ENCODE results near the gene RAB3IL1.

RAB3IL1 gene

DNA sequence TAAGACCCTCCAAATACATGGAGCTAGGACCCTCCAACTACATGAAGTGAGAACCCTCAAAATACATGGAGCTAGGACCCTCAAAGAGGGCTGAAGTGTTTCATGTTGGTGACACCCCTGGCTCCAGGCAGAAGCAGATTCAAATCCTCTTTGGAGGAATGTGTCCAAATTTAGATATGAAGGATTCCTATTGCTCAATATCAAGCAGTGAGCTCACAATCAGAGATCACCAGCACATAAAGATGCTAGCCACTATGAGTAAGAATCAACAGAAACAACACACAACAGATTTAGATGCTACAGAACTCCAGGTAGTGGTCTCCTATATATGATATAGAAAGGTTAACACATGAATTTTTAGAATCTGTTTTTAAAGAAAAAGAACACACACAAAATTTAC lies 11.2 kb upstream of the RAB3IL1 start:
- H3K9me3 ChIP-seq (ENCODE audit: insufficient read depth, low read length) = no peaks in the 10 kb centered on the region
- no peak overlapping the region for H3K4me3 ChIP-seq (ENCODE audit: insufficient read depth, low read length, poor library complexity, severe bottlenecking)
- no peak overlapping the region for H2AFZ ChIP-seq (ENCODE audit: low read depth, low read length, severe bottlenecking)
- H3K36me3 ChIP-seq (ENCODE audit: low read length) = no peaks in the 10 kb centered on the region
- no peaks in the 10 kb centered on the region for H3F3A ChIP-seq (ENCODE audit: insufficient read depth)
- no peaks in the 10 kb centered on the region for H3K9me2 ChIP-seq (replicated peaks; ENCODE audit: insufficient read depth, low read length)
- no peak overlapping the region for H3K9ac ChIP-seq (ENCODE audit: low read length)
- no peaks in the 10 kb centered on the region for H4K20me1 ChIP-seq (ENCODE audit: low read depth, low read length)
- H3K4me2 ChIP-seq (ENCODE audit: low read depth, low read length, poor library complexity, severe bottlenecking) = no peak overlapping the region
- no peaks in the 10 kb centered on the region for H3K79me2 ChIP-seq (ENCODE audit: insufficient read depth, low read length)
- TF ChIP-seq, protein P1, sequence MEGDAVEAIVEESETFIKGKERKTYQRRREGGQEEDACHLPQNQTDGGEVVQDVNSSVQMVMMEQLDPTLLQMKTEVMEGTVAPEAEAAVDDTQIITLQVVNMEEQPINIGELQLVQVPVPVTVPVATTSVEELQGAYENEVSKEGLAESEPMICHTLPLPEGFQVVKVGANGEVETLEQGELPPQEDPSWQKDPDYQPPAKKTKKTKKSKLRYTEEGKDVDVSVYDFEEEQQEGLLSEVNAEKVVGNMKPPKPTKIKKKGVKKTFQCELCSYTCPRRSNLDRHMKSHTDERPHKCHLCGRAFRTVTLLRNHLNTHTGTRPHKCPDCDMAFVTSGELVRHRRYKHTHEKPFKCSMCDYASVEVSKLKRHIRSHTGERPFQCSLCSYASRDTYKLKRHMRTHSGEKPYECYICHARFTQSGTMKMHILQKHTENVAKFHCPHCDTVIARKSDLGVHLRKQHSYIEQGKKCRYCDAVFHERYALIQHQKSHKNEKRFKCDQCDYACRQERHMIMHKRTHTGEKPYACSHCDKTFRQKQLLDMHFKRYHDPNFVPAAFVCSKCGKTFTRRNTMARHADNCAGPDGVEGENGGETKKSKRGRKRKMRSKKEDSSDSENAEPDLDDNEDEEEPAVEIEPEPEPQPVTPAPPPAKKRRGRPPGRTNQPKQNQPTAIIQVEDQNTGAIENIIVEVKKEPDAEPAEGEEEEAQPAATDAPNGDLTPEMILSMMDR (IDR thresholded peaks at IDR 0.05; ENCODE audit: insufficient read depth, low read length, poor library complexity, severe bottlenecking) = no peak
- no peak for TF ChIP-seq EZH2phosphoT487 (conservative IDR thresholded peaks at IDR 0.05; ENCODE audit: low read length)
- H3K27me3 ChIP-seq (ENCODE audit: low read length) = no peaks in the 10 kb centered on the region
- H3K27ac ChIP-seq (ENCODE audit: low read depth, low read length) = no peak overlapping the region

DNA sequence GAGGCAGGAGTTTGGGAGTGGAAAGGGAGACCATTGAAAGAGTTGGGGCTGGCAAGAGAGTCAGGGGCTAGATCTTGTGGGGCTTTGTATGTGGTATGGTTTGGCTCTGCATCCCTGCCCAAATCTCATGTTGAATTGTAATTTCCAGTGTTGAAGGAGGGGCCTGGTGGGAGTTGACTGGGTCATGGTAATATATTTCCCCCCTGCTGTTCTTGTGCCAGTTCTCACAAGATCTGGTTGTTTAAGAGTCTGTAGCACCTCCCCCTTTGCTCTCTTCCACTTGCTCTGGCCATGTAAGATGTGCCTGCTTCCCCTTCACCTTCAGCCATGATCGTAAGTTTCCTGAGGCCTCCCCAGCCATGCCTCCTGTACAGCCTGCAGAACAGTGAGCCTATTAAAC lies 10.1 kb upstream of the RAB3IL1 start:
- Histone ChIP-seq H2AFZ (ENCODE audit: low read depth, low read length, severe bottlenecking) (no peak overlapping the region), H4K20me1 (ENCODE audit: low read depth, low read length) (no peaks in the 10 kb centered on the region), H3K4me2 (ENCODE audit: low read depth, low read length, poor library complexity, severe bottlenecking) (no peak overlapping the region), H3K79me2 (ENCODE audit: insufficient read depth, low read length) (no peaks in the 10 kb centered on the region), H3K9me2 (replicated peaks; ENCODE audit: insufficient read depth, low read length) (no peaks in the 10 kb centered on the region), H3K36me3 (ENCODE audit: low read length) (no peaks in the 10 kb centered on the region), H3K4me3 (ENCODE audit: insufficient read depth, low read length, poor library complexity, severe bottlenecking) (no peak overlapping the region), H3K9me3 (ENCODE audit: insufficient read depth, low read length) (no peaks in the 10 kb centered on the region), H3K9ac (ENCODE audit: low read length) (no peak overlapping the region), H3F3A (ENCODE audit: insufficient read depth) (no peaks in the 10 kb centered on the region), H3K27ac (ENCODE audit: low read depth, low read length) (no peak overlapping the region), H3K27me3 (ENCODE audit: low read length) (no peaks in the 10 kb centered on the region)
- TF ChIP-seq EZH2phosphoT487 (conservative IDR thresholded peaks at IDR 0.05; ENCODE audit: low read length) = no peak
- TF ChIP-seq, protein P1 (IDR thresholded peaks at IDR 0.05; ENCODE audit: insufficient read depth, low read length, poor library complexity, severe bottlenecking) = no peak

DNA sequence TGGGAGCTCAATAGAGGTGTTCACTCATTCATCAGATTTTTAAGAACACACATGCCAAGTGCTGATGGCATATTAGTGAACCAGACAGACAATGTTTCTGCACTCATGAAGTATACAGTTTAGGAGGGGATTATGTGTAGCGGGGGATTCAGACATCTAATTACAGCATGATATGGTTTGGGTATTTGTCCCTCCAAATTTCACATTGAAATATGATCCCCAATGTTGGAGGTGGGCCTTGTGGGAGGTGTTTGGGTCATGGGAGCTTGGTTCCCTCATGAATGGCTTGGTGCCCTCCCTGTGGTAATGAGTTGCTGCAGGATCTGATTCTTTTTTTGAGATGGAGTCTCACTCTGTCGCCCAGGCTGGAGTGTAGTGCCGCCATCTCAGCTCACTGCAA lies 8.9 kb upstream of the RAB3IL1 start:
- no peak overlapping the region for H3K27ac ChIP-seq (ENCODE audit: low read depth, low read length)
- H3K79me2 ChIP-seq (ENCODE audit: insufficient read depth, low read length) = no peaks in the 10 kb centered on the region
- H2AFZ ChIP-seq (ENCODE audit: low read depth, low read length, severe bottlenecking) = no peak overlapping the region
- no peaks in the 10 kb centered on the region for H3K9me2 ChIP-seq (replicated peaks; ENCODE audit: insufficient read depth, low read length)
- no peak overlapping the region for H3K4me3 ChIP-seq (ENCODE audit: insufficient read depth, low read length, poor library complexity, severe bottlenecking)
- no peaks in the 10 kb centered on the region for H4K20me1 ChIP-seq (ENCODE audit: low read depth, low read length)
- no peak overlapping the region for H3K9ac ChIP-seq (ENCODE audit: low read length)
- no peak for TF ChIP-seq EZH2phosphoT487 (conservative IDR thresholded peaks at IDR 0.05; ENCODE audit: low read length)
- TF ChIP-seq, protein P1 (IDR thresholded peaks at IDR 0.05; ENCODE audit: insufficient read depth, low read length, poor library complexity, severe bottlenecking) = no peak
- no peaks in the 10 kb centered on the region for H3F3A ChIP-seq (ENCODE audit: insufficient read depth)
- no peaks in the 10 kb centered on the region for H3K9me3 ChIP-seq (ENCODE audit: insufficient read depth, low read length)
- H3K4me2 ChIP-seq (ENCODE audit: low read depth, low read length, poor library complexity, severe bottlenecking) = no peak overlapping the region
- no peaks in the 10 kb centered on the region for H3K36me3 ChIP-seq (ENCODE audit: low read length)
- H3K27me3 ChIP-seq (ENCODE audit: low read length) = no peaks in the 10 kb centered on the region

Data from SU-DHL-6 (cell line).